GM23248 (cell line): ENCODE measurements around the gene ADNP.

Experiments used
- EZH2 ChIP-seq: fragments of 200-600 bp; sonication (generic); IDR thresholded peaks from 2 replicates; pipeline ENCODE4 v1.6.1; 2018; ENCODE audit warnings: antibody characterized with exemption, mild to moderate bottlenecking; ENCODE audit not compliant: insufficient read depth, poor library complexity, severe bottlenecking
- EZH2phosphoT487 ChIP-seq: fragments of 200-600 bp; sonication (generic); IDR thresholded peaks from 2 replicates; pipeline ENCODE4 v1.6.1; 2018; ENCODE audit warnings: antibody characterized with exemption, moderate library complexity, mild to moderate bottlenecking, low read depth; ENCODE audit not compliant: insufficient read depth

GRCh38 chr20:50855498-50856474, 75.5 kb downstream of the ADNP start:
- TF ChIP-seq EZH2 (no peak), EZH2phosphoT487 (no peak)
